Left renal pelvis (tissue), 4 donors: ENCODE measurements around the gene CCDC186. TPM values are rescaled to one million over a fixed set of nuclear protein-coding genes. Genes with fewer than 3 reads are reported as not detected.

Experiments used
- DNase-seq, 4 donors: peaks; one replicate each; pipeline ENCODE4 v3.0.0-alpha.2; 2013; ENCODE audit warnings: low read depth in 4 of 4, low spot score in 3 of 4
- polyA plus RNA-seq, 4 donors: library from polyadenylated mRNA; unstranded; fragments of 120-200 nt; gene quantifications; one replicate each; pipeline ENCODE4 v1.2.1, GENCODE V29; 2013; ENCODE audit not compliant: insufficient read length in 4 of 4

CCDC186 gene
- polyA plus RNA-seq, 4 donors, result 22.5 to 31.1 (median 26.3) TPM

GRCh38 chr10:114118514-114118913 lies 55.5 kb downstream of the CCDC186 start:
- DNase-seq, result no peak

GRCh38 chr10:114117728-114118127 lies 56.3 kb downstream of the CCDC186 start:
- DNase-seq, result no peak

GRCh38 chr10:114115661-114116445 lies 58.1 kb downstream of the CCDC186 start:
- DNase-seq, result no peak

- DNase-seq, result no peak
These were observed 63.6 kb downstream of the CCDC186 start for GRCh38 chr10:114110174-114110972.

- DNase-seq, result peak; percentile 19 to 40 (median 22)
These were observed 70.7 kb downstream of the CCDC186 start for GRCh38 chr10:114103284-114103683.

GRCh38 chr10:114102256-114102655 lies 71.7 kb downstream of the CCDC186 start:
- DNase-seq, result no peak

- peak; percentile 6 to 30 (median 17) for DNase-seq
These were observed 72.9 kb downstream of the CCDC186 start for GRCh38 chr10:114100848-114101741.

GRCh38 chr10:114096864-114097263 lies 77.1 kb downstream of the CCDC186 start:
- no peak for DNase-seq

- no peak for DNase-seq
These were observed 78.3 kb downstream of the CCDC186 start for GRCh38 chr10:114095559-114096337.

- no peak for DNase-seq
These were observed 79.2 kb downstream of the CCDC186 start for GRCh38 chr10:114094795-114095194.

- no peak for DNase-seq
These were observed 86.3 kb downstream of the CCDC186 start for GRCh38 chr10:114087655-114088054.

GRCh38 chr10:114087255-114087654 lies 86.7 kb downstream of the CCDC186 start:
- DNase-seq, result no peak

- DNase-seq, result no peak
These were observed 89.8 kb downstream of the CCDC186 start for GRCh38 chr10:114084215-114084614.

- DNase-seq, result no peak
These were observed 91.0 kb downstream of the CCDC186 start for GRCh38 chr10:114083040-114083439.

- no peak for DNase-seq
These were observed 92.0 kb downstream of the CCDC186 start for GRCh38 chr10:114081911-114082583.

GRCh38 chr10:114079421-114079820 lies 94.6 kb downstream of the CCDC186 start:
- DNase-seq, result no peak

- DNase-seq, result no peak
These were observed 95.7 kb downstream of the CCDC186 start for GRCh38 chr10:114078346-114078745.

- DNase-seq, result no peak
These were observed 96.2 kb downstream of the CCDC186 start for GRCh38 chr10:114077815-114078219.

- DNase-seq, result no peak
These were observed 96.7 kb downstream of the CCDC186 start for GRCh38 chr10:114077347-114077746.
